Mucosa of rectum (tissue), 2 donors: ENCODE data around the gene CNOT4.

Source experiments
- H3K27ac ChIP-seq, 2 donors: one replicate each; pipeline ENCODE4 v1.7.0; 2013; ENCODE audit warnings: inconsistent platforms in 2 of 2, low read depth in 2 of 2, low read length in 2 of 2
- H3K27me3 ChIP-seq, 2 donors: one replicate each; pipeline ENCODE4 v1.7.0; 2013; ENCODE audit warnings: low read length in 2 of 2; ENCODE audit not compliant: control insufficient read depth in 2 of 2, insufficient read depth in 2 of 2
- H3K36me3 ChIP-seq, 2 donors: one replicate each; pipeline ENCODE4 v1.7.0; 2013; ENCODE audit warnings: low read length in 2 of 2; ENCODE audit not compliant: control insufficient read depth in 2 of 2, insufficient read depth in 2 of 2
- H3K4me1 ChIP-seq, 2 donors: one replicate each; pipeline ENCODE4 v1.7.0; 2013; ENCODE audit warnings: low read length in 2 of 2, mild to moderate bottlenecking in 1 of 2; ENCODE audit not compliant: control insufficient read depth in 2 of 2, insufficient read depth in 2 of 2
- H3K4me3 ChIP-seq, 2 donors: one replicate each; pipeline ENCODE4 v1.7.0; 2013; ENCODE audit warnings: low read length in 2 of 2
- H3K9ac ChIP-seq, 2 donors: one replicate each; pipeline ENCODE4 v1.7.0; 2013; ENCODE audit warnings: low read length in 2 of 2, low read depth in 1 of 2, mild to moderate bottlenecking in 1 of 2
- H3K9me3 ChIP-seq, 2 donors: one replicate each; pipeline ENCODE4 v1.7.0; 2013; ENCODE audit warnings: low read length in 2 of 2; ENCODE audit not compliant: control insufficient read depth in 2 of 2
- donor health status: healthy.
- donor health status: Normal muscosa, but diverticular disease.

CNOT4 gene

GRCh38 chr7:135374736-135375135 lies 135.2 kb downstream of the CNOT4 start:
- Histone ChIP-seq H3K36me3 (no peaks in the 10 kb centered on the region), H3K4me3 (no peak overlapping the region), H3K9me3 (no peaks in the 10 kb centered on the region), H3K27me3 (no peaks in the 10 kb centered on the region), H3K27ac (no peak overlapping the region), H3K4me1 (no peaks in the 10 kb centered on the region), H3K9ac (no peak overlapping the region)

GRCh38 chr7:135372222-135372621 lies 137.7 kb downstream of the CNOT4 start:
- Histone ChIP-seq H3K9me3 (no peaks in the 10 kb centered on the region), H3K27me3 (no peaks in the 10 kb centered on the region), H3K4me3 (no peak overlapping the region), H3K9ac (no peak overlapping the region), H3K27ac (no peak overlapping the region), H3K36me3 (no peaks in the 10 kb centered on the region), H3K4me1 (no peaks in the 10 kb centered on the region)

GRCh38 chr7:135370656-135371055 lies 139.2 kb downstream of the CNOT4 start:
- Histone ChIP-seq H3K27me3 (no peaks in the 10 kb centered on the region), H3K27ac (no peak overlapping the region), H3K9me3 (no peaks in the 10 kb centered on the region), H3K9ac (no peak overlapping the region), H3K36me3 (no peaks in the 10 kb centered on the region), H3K4me1 (no peaks in the 10 kb centered on the region), H3K4me3 (no peak overlapping the region)

GRCh38 chr7:135369405-135369804 lies 140.5 kb downstream of the CNOT4 start:
- no peak overlapping the region for H3K9ac ChIP-seq
- H3K4me3 ChIP-seq: no peak overlapping the region
- no peak overlapping the region for H3K27ac ChIP-seq
- no peaks in the 10 kb centered on the region for H3K27me3 ChIP-seq
- no peaks in the 10 kb centered on the region for H3K4me1 ChIP-seq
- no peaks in the 10 kb centered on the region for H3K9me3 ChIP-seq
- no peaks in the 10 kb centered on the region for H3K36me3 ChIP-seq

- Histone ChIP-seq H3K27ac (no peak overlapping the region), H3K9me3 (no peaks in the 10 kb centered on the region), H3K4me1 (no peaks in the 10 kb centered on the region), H3K27me3 (no peaks in the 10 kb centered on the region), H3K36me3 (no peaks in the 10 kb centered on the region), H3K4me3 (no peak overlapping the region), H3K9ac (no peak overlapping the region)
Measured at GRCh38 chr7:135368416-135369186, 141.3 kb downstream of the CNOT4 start.

GRCh38 chr7:135366843-135367508 lies 142.9 kb downstream of the CNOT4 start:
- H3K9me3 ChIP-seq: no peaks in the 10 kb centered on the region
- H3K27me3 ChIP-seq: no peaks in the 10 kb centered on the region
- no peak overlapping the region for H3K4me3 ChIP-seq
- H3K9ac ChIP-seq: no peak overlapping the region
- H3K27ac ChIP-seq: no peak overlapping the region
- H3K4me1 ChIP-seq: no peaks in the 10 kb centered on the region
- H3K36me3 ChIP-seq: peaks cover 4 to 10% of the 10 kb centered on the region in 2 donors

GRCh38 chr7:135365721-135366120 lies 144.2 kb downstream of the CNOT4 start:
- no peak overlapping the region for H3K9ac ChIP-seq
- no peaks in the 10 kb centered on the region for H3K27me3 ChIP-seq
- H3K9me3 ChIP-seq: no peaks in the 10 kb centered on the region
- no peaks in the 10 kb centered on the region for H3K4me1 ChIP-seq
- H3K36me3 ChIP-seq: peaks cover 4 to 14% of the 10 kb centered on the region in 2 donors
- no peak overlapping the region for H3K4me3 ChIP-seq
- H3K27ac ChIP-seq: no peak overlapping the region

GRCh38 chr7:135364206-135364605 lies 145.7 kb downstream of the CNOT4 start:
- no peaks in the 10 kb centered on the region for H3K9me3 ChIP-seq
- H3K4me3 ChIP-seq: no peak overlapping the region
- H3K9ac ChIP-seq: no peak overlapping the region
- no peaks in the 10 kb centered on the region for H3K4me1 ChIP-seq
- no peak overlapping the region for H3K27ac ChIP-seq
- peaks cover 4 to 14% of the 10 kb centered on the region in 2 donors for H3K36me3 ChIP-seq
- H3K27me3 ChIP-seq: no peaks in the 10 kb centered on the region

GRCh38 chr7:135362871-135363270 lies 147.0 kb downstream of the CNOT4 start:
- no peaks in the 10 kb centered on the region for H3K9me3 ChIP-seq
- no peak overlapping the region for H3K27ac ChIP-seq

GRCh38 chr7:135361788-135362187 lies 148.1 kb downstream of the CNOT4 start:
- Histone ChIP-seq H3K36me3 (peaks cover 4 to 14% of the 10 kb centered on the region in 2 donors), H3K9me3 (no peaks in the 10 kb centered on the region), H3K4me1 (no peaks in the 10 kb centered on the region), H3K9ac (no peak overlapping the region), H3K27ac (no peak overlapping the region), H3K4me3 (no peak overlapping the region), H3K27me3 (no peaks in the 10 kb centered on the region)

More at GRCh38 chr7:135362871-135363270, 147.0 kb downstream of the CNOT4 start:
- no peak overlapping the region for H3K9ac ChIP-seq
- peaks cover 4 to 14% of the 10 kb centered on the region in 2 donors for H3K36me3 ChIP-seq
- H3K4me1 ChIP-seq: no peaks in the 10 kb centered on the region
- no peak overlapping the region for H3K4me3 ChIP-seq
- no peaks in the 10 kb centered on the region for H3K27me3 ChIP-seq
